ENCODE results near the gene WDR7. TPM values are rescaled to one million over a fixed set of nuclear protein-coding genes. Genes with fewer than 3 reads are reported as not detected.

WDR7 gene
- total and polyA plus RNA-seq, 10 of the 15 experiments (the other 5 are each of a cell fraction or from before 2014, with no cell fraction given), result 2.8 to 16.5 (median 11.7) TPM

- no peak for TF ChIP-seq TAF1 (IDR thresholded peaks at IDR 0.05; ENCODE audit: borderline replicate concordance, low read depth, low read length)
Observed at GRCh38 chr18:56696966-56697365, 45.8 kb downstream of the WDR7 start (continued).

- POLR2A ChIA-PET, result no interaction called here
- TF ChIP-seq NR2F1 (conservative IDR thresholded peaks at IDR 0.05) (no peak), MYB (IDR thresholded peaks at IDR 0.05; ENCODE audit: borderline replicate concordance, low read depth, low read length) (no peak), CTCF (IDR thresholded peaks at IDR 0.05 in 2 of 3, conservative IDR thresholded peaks at IDR 0.05 in 1 of 3; ENCODE audit: control insufficient read depth in 2 of 3, extremely low read depth in 1 of 3, insufficient read depth in 1 of 3, low read depth in 3 of 3, low read length in 3 of 3) (peak; percentile 28 to 43 (median 43); a peak in 5 of 6 replicates), RB1 (IDR thresholded peaks at IDR 0.05; ENCODE audit: borderline replicate concordance) (no peak), CREM (IDR thresholded peaks at IDR 0.05; ENCODE audit: low read depth) (peak; percentile 35; the same call in 1 of the 2 replicates), SP1 (IDR thresholded peaks at IDR 0.05; ENCODE audit: low read depth, low read length) (no peak), HDGF (IDR thresholded peaks at IDR 0.05) (no peak), IRF5 (IDR thresholded peaks at IDR 0.05; ENCODE audit: borderline replicate concordance) (no peak), RELB (IDR thresholded peaks at IDR 0.05; ENCODE audit: low read depth) (no peak), SMC3 (IDR thresholded peaks at IDR 0.05; ENCODE audit: borderline replicate concordance, low read length) (peak; percentile 37; the same call in 1 of the 2 replicates), POLR2A (IDR thresholded peaks at IDR 0.05; ENCODE audit: low read depth, low read length) (no peak), E2F4 (IDR thresholded peaks at IDR 0.05; ENCODE audit: low read depth, low read length) (no peak), PKNOX1 (IDR thresholded peaks at IDR 0.05) (no peak), CHD2 (IDR thresholded peaks at IDR 0.05; ENCODE audit: borderline replicate concordance, low read depth, low read length) (no peak), BCL11A (IDR thresholded peaks at IDR 0.05; ENCODE audit: low read depth, low read length) (no peak), RELA (IDR thresholded peaks at IDR 0.05; ENCODE audit: borderline replicate concordance, partially characterized antibody) (no peak)
Observed at GRCh38 chr18:56702946-56703345, 51.8 kb downstream of the WDR7 start.

More at GRCh38 chr18:56702946-56703345, 51.8 kb downstream of the WDR7 start:
- no peaks in the 10 kb centered on the region for H3K4me1 ChIP-seq (ENCODE audit: control insufficient read depth, insufficient read depth, low read length)
- FAIRE-seq (peak; percentile 91), ATAC-seq (peak; percentile 48), DNase-seq (ENCODE audit: low read depth, low spot score) (no peak)
- SMC1A ChIA-PET (ENCODE audit: uncharacterized antibody, unreplicated experiment), result interaction anchor here (0.7 to 4.0 kb wide), 13 partner anchors 8 to 859 kb away, joined by 3 to 30 read pairs (median 4); partner anchors contain the start of gene WDR7
- RAD21 ChIA-PET (ENCODE audit: unreplicated experiment), result interaction anchor here (1.0 to 3.5 kb wide), 5 partner anchors 8 to 65 kb away, joined by 3 to 18 read pairs (median 4); no protein-coding TSS in a partner anchor
- in situ Hi-C loops (cut with MboI), result no loop called here
- no peaks in the 10 kb centered on the region for H4K20me1 ChIP-seq (ENCODE audit: control insufficient read depth, insufficient read depth)
- H2AFZ ChIP-seq (ENCODE audit: control insufficient read depth, low read depth, low read length), result no peak overlapping the region
- H3K4me3 ChIP-seq, result no peak overlapping the region
- H3K4me2 ChIP-seq (ENCODE audit: control insufficient read depth, insufficient read depth), result no peak overlapping the region
- CTCF ChIA-PET, result interaction anchor here (0.6 to 4.8 kb wide), 20 partner anchors 9 to 928 kb away, joined by 3 to 52 read pairs (median 6); partner anchors contain the start of gene WDR7
- no TSS peak for BruUV-seq (replicated peaks)
- no peaks in the 10 kb centered on the region for H3K36me3 ChIP-seq (ENCODE audit: control insufficient read depth in 2 of 2, insufficient read depth in 2 of 2, low read length in 1 of 2)
- intact Hi-C loops (cut with micrococcal nuclease; ENCODE audit: unreplicated experiment), result loop anchor here (5.0 kb wide), 1 partner anchor 744 kb away; no protein-coding TSS in a partner anchor
- H3K9me3 ChIP-seq (replicated peaks; ENCODE audit: control insufficient read depth, insufficient read depth, low read length), result no peaks in the 10 kb centered on the region
- 27% methylated on average over 5 of the region's 5 CpGs for WGBS (ENCODE audit: insufficient coverage, insufficient replicate concordance, low lambda C conversion rate, missing lambda C conversion rate)
- no peak overlapping the region for H3K9ac ChIP-seq (ENCODE audit: control insufficient read depth, insufficient read depth, low read length)
- H3K27me3 ChIP-seq (replicated peaks in 1 of 2; ENCODE audit: control insufficient read depth in 2 of 2, insufficient read depth in 2 of 2, low read length in 1 of 2), result no peaks in the 10 kb centered on the region
- no peak overlapping the region for H3K27ac ChIP-seq (ENCODE audit: control insufficient read depth, insufficient read depth)
- no peaks in the 10 kb centered on the region for H3K79me2 ChIP-seq (ENCODE audit: control insufficient read depth, insufficient read depth, low read length)
